KMS-11 (cell line): ENCODE results near the gene SELPLG.

Experiments used
- H2AFZ ChIP-seq: fragments of 200-600 bp; sonication (generic); 2 replicates; pipeline ENCODE4 v1.6.1; 2016; ENCODE audit warnings: antibody characterized with exemption, mixed run types, low read depth
- H3K27ac ChIP-seq: fragments of 200-600 bp; sonication (generic); 2 replicates; pipeline ENCODE4 v1.6.1; 2016; ENCODE audit warnings: mild to moderate bottlenecking, mixed run types
- H3K27me3 ChIP-seq: fragments of 200-600 bp; sonication (generic); 2 replicates; pipeline ENCODE4 v1.6.1; 2017; ENCODE audit warnings: mild to moderate bottlenecking, low read depth, mixed run types, moderate library complexity; ENCODE audit not compliant: insufficient read depth
- H3K36me3 ChIP-seq: fragments of 200-600 bp; sonication (generic); 2 replicates; pipeline ENCODE4 v1.6.1; 2017; ENCODE audit warnings: mild to moderate bottlenecking, mixed run types; ENCODE audit not compliant: insufficient read depth
- H3K4me1 ChIP-seq: fragments of 200-600 bp; sonication (generic); 2 replicates; pipeline ENCODE4 v1.6.1; 2016; ENCODE audit warnings: mild to moderate bottlenecking, low read depth, mixed run types; ENCODE audit not compliant: poor library complexity, severe bottlenecking
- H3K4me2 ChIP-seq: fragments of 200-600 bp; sonication (generic); 2 replicates; pipeline ENCODE4 v1.7.0; 2016; ENCODE audit warnings: mild to moderate bottlenecking, mixed run types
- H3K4me3 ChIP-seq: fragments of 200-600 bp; sonication (generic); IDR thresholded peaks from 2 replicates; pipeline ENCODE4 v1.6.1; 2017; ENCODE audit warnings: low read depth, low read length, mixed read lengths; ENCODE audit not compliant: insufficient read depth
- H3K79me2 ChIP-seq: fragments of 200-600 bp; sonication (generic); 2 replicates; pipeline ENCODE4 v1.6.1; 2016; ENCODE audit warnings: low read depth, mixed run types; ENCODE audit not compliant: insufficient read depth
- H3K9ac ChIP-seq: fragments of 200-600 bp; sonication (generic); 2 replicates; pipeline ENCODE4 v1.6.1; 2016; ENCODE audit warnings: mild to moderate bottlenecking, mixed run types
- H4K20me1 ChIP-seq: fragments of 200-600 bp; sonication (generic); 2 replicates; pipeline ENCODE4 v1.6.1; 2016; ENCODE audit warnings: mild to moderate bottlenecking, mixed run types; ENCODE audit not compliant: insufficient read depth
- TF ChIP-seq, protein P1 (sequence below): fragments of 200-600 bp; sonication (generic); conservative IDR thresholded peaks from 2 replicates; pipeline ENCODE4 v1.6.1; 2017; ENCODE audit warnings: low read depth, mild to moderate bottlenecking, antibody characterized with exemption, low read length, moderate library complexity, mixed read lengths

Gene SELPLG

DNA sequence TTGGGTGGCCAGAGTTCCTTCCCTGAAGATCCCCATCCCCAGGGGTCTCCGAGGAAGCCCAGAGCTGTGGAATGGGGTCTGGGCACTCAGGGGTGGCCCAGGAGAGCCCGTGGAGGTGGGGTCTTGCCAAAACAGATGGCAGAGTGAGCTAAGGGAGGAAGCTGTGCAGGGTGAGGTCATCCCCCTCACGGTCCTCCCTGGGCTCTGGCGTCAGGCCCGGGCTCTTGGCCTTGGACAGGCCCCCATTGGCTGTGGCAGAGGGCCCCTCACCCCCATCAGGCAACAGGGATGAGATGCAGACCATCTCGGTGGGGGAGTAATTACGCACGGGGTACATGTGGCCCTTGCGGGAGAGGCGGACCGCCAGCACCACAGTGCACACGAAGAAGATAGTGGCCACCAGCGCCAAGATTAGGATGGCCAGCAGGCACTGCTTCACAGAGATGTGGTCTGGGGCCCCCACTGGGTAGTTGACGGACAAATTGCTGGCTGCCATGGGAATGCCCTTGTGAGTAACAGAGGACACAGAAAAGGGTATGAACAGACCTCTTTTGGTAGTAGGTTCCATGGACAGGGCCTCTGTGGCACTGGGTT lies 10.7 kb downstream of the SELPLG start:
- Histone ChIP-seq H3K27ac (no peak overlapping the region), H4K20me1 (no peaks in the 10 kb centered on the region), H3K9ac (no peak overlapping the region), H3K4me2 (no peak overlapping the region), H2AFZ (no peak overlapping the region), H3K36me3 (no peaks in the 10 kb centered on the region; the same call in 1 of the 2 replicates), H3K4me3 (no peak overlapping the region), H3K27me3 (no peaks in the 10 kb centered on the region), H3K79me2 (peaks cover 35% of the 10 kb centered on the region), H3K4me1 (peaks cover 48% of the 10 kb centered on the region)
- TF ChIP-seq, protein P1, sequence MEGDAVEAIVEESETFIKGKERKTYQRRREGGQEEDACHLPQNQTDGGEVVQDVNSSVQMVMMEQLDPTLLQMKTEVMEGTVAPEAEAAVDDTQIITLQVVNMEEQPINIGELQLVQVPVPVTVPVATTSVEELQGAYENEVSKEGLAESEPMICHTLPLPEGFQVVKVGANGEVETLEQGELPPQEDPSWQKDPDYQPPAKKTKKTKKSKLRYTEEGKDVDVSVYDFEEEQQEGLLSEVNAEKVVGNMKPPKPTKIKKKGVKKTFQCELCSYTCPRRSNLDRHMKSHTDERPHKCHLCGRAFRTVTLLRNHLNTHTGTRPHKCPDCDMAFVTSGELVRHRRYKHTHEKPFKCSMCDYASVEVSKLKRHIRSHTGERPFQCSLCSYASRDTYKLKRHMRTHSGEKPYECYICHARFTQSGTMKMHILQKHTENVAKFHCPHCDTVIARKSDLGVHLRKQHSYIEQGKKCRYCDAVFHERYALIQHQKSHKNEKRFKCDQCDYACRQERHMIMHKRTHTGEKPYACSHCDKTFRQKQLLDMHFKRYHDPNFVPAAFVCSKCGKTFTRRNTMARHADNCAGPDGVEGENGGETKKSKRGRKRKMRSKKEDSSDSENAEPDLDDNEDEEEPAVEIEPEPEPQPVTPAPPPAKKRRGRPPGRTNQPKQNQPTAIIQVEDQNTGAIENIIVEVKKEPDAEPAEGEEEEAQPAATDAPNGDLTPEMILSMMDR = no peak

DNA sequence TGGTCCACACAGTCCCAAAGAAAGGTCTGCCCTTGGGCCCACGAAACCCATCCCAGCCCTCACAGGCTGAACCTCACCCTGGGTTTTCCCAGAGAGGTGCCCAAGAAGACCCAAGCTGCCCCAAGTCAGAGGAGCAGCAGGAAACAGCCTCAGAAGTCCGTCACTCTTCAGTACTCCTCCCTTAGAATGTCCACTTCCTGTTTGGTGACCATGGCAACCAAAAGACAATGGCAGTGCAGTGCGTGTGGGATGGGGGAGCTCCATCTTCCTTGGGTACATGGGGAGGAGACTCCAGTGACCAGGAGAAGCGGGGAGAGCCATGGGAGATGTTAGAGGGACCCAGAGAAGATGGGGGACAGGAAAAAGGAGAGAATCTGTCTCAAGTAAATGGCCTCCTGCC lies 11.3 kb downstream of the SELPLG start:
- H3K27ac ChIP-seq = no peak overlapping the region
- TF ChIP-seq, protein P1 = no peak
- H4K20me1 ChIP-seq = no peaks in the 10 kb centered on the region
- H3K4me3 ChIP-seq = no peak overlapping the region
- no peaks in the 10 kb centered on the region; the same call in 1 of the 2 replicates for H3K36me3 ChIP-seq
- H3K9ac ChIP-seq = no peak overlapping the region
- H3K4me2 ChIP-seq = no peak overlapping the region
- H3K27me3 ChIP-seq = no peaks in the 10 kb centered on the region
- no peak overlapping the region for H2AFZ ChIP-seq
- H3K4me1 ChIP-seq = peaks cover 48% of the 10 kb centered on the region
- H3K79me2 ChIP-seq = peaks cover 29% of the 10 kb centered on the region

DNA sequence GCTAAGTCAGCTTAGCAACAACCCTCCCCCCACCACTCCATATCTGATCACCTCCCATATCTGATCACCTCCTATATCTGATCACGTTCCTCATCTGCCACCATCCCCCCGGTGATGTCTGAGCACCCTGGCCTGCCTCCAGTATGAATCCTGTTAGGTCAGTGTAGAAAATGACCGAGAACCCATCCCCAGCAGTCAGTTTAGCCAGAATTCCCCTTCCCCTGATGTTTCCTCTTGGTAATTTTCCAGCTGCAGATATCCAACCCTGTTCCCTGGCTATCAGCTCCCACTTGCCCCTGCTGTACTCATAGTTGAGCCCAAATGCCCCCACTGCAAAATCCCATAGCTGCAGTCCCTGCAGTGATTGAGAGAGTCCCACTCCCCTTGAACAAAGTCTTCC lies 12.5 kb downstream of the SELPLG start:
- no peak overlapping the region for H3K27ac ChIP-seq

DNA sequence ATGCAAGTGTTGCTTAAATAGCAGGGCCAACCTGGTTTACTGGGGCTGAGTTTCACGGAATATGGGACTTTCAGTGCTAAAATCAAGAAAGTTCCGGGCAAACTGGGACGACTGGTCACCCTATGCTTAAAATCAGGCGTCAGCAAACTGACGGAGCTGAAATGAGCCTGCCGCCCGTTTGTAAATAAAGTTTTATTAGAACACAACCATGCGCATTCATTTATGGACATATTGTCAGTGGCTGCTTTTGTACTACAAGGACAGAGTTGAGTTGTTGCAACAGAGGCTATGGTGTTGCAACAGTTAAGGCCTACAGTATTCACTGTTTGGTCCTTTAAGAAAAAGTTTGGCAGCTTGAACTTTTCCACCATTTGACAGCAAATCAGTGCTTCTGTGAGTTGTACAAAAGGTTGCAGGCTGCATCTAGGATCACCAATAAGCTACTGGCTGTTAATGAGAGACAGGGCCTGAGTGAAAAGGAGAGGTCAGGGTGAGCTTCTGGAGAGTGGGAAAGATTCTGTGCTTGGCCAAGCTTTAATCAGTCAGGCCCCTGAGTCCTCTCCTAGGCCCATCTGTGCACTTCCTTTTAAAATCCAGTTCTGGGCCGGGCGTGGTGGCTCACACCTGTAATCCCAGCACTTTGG lies 13.3 kb downstream of the SELPLG start:
- Histone ChIP-seq H4K20me1 (no peaks in the 10 kb centered on the region), H3K4me2 (no peak overlapping the region), H3K9ac (no peak overlapping the region), H3K79me2 (peaks cover 8% of the 10 kb centered on the region), H3K4me3 (no peak overlapping the region), H3K27me3 (no peaks in the 10 kb centered on the region), H3K4me1 (peaks cover 46% of the 10 kb centered on the region), H3K27ac (no peak overlapping the region; the same call in 1 of the 2 replicates), H3K36me3 (no peaks in the 10 kb centered on the region; the same call in 1 of the 2 replicates), H2AFZ (no peak overlapping the region)
- TF ChIP-seq, protein P1 = no peak

More for the DNA sequence above, 12.5 kb downstream of the SELPLG start:
- Histone ChIP-seq H3K27me3 (no peaks in the 10 kb centered on the region), H3K79me2 (peaks cover 16% of the 10 kb centered on the region), H3K36me3 (no peaks in the 10 kb centered on the region; the same call in 1 of the 2 replicates), H3K4me2 (no peak overlapping the region), H2AFZ (no peak overlapping the region), H3K9ac (no peak overlapping the region), H3K4me1 (peaks cover 48% of the 10 kb centered on the region), H4K20me1 (no peaks in the 10 kb centered on the region), H3K4me3 (no peak overlapping the region)
- TF ChIP-seq, protein P1 = no peak
